ENCODE measurements around the gene MYO9A.

MYO9A gene

DNA sequence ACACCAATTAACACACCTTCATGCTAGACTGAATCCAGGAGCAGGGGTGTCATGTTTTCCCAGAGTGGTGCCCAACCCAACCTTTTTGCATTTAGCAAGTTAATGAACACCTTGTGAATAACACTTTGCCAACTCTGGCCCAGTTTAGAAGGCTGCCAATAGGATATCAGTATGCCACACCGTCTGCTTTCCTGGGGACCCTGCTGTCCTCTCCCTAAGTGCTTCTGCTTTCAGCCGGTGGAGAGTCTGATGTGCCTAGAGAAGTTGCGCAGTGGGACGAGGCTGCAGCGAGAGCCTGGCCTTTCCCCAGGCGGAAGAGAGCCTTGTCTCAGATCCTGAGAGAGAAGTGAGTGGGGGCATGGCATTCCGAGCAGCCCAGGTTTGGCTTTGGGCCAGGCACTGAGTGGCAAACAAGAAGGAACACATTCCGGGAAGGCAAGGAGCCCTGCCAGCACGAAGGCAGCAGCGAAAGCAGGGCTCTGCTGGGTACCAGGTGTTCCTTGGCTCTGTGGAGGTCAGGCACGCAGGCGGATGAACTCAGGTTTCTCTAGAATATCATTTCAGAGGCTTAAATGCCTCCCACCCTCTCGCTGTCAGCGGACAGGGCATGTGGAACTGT lies 37.2 kb upstream of the MYO9A start:
- Histone ChIP-seq H3K9me3 (ENCODE audit: control insufficient read depth, low read depth, low read length) (no peaks in the 10 kb centered on the region), H3K36me3 (ENCODE audit: control insufficient read depth, low read depth, low read length) (no peaks in the 10 kb centered on the region), H3K27me3 (ENCODE audit: control insufficient read depth, insufficient read depth, low read length) (peaks cover 7% of the 10 kb centered on the region), H3K9ac (ENCODE audit: low read length) (no peak overlapping the region), H3K4me3 (ENCODE audit: low read length) (no peak overlapping the region), H3K4me1 (ENCODE audit: control insufficient read depth, low read depth, low read length) (no peaks in the 10 kb centered on the region), H3K27ac (ENCODE audit: low read length) (no peak overlapping the region)

DNA sequence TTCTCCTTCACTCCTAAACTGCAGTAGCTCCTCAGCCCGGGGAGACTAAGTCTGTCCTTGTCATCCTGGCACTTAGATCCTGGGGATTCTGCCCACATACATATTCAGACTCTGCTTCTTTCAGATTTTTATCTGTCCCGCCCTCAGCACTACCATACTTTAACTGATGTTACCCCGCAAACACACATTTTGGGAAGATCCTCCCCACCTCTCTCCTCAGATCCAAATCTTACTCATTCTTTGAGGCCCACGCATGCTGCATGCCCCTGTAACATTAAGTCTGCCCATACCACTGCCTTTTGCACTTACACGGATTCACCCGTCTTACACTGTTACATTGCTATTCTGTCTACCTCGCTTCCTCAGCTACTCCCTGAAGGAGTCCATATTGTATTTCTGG lies 36.4 kb upstream of the MYO9A start:
- Histone ChIP-seq H3K4me3 (ENCODE audit: low read length) (no peak overlapping the region), H3K9me3 (ENCODE audit: control insufficient read depth, low read depth, low read length) (no peaks in the 10 kb centered on the region), H3K27me3 (ENCODE audit: control insufficient read depth, insufficient read depth, low read length) (peaks cover 7% of the 10 kb centered on the region), H3K9ac (ENCODE audit: low read length) (no peak overlapping the region), H3K4me1 (ENCODE audit: control insufficient read depth, low read depth, low read length) (no peaks in the 10 kb centered on the region), H3K36me3 (ENCODE audit: control insufficient read depth, low read depth, low read length) (no peaks in the 10 kb centered on the region), H3K27ac (ENCODE audit: low read length) (no peak overlapping the region)

GRCh38 chr15:72153269-72154000 lies 35.5 kb upstream of the MYO9A start:
- Histone ChIP-seq H3K9me3 (ENCODE audit: control insufficient read depth, low read depth, low read length) (no peaks in the 10 kb centered on the region), H3K27me3 (ENCODE audit: control insufficient read depth, insufficient read depth, low read length) (peaks cover 7% of the 10 kb centered on the region), H3K9ac (ENCODE audit: low read length) (no peak overlapping the region), H3K27ac (ENCODE audit: low read length) (no peak overlapping the region), H3K4me3 (ENCODE audit: low read length) (no peak overlapping the region), H3K4me1 (ENCODE audit: control insufficient read depth, low read depth, low read length) (no peaks in the 10 kb centered on the region), H3K36me3 (ENCODE audit: control insufficient read depth, low read depth, low read length) (no peaks in the 10 kb centered on the region)

- Histone ChIP-seq H3K4me1 (ENCODE audit: control insufficient read depth, low read depth, low read length) (no peaks in the 10 kb centered on the region), H3K27me3 (ENCODE audit: control insufficient read depth, insufficient read depth, low read length) (no peaks in the 10 kb centered on the region), H3K36me3 (ENCODE audit: control insufficient read depth, low read depth, low read length) (no peaks in the 10 kb centered on the region), H3K27ac (ENCODE audit: low read length) (no peak overlapping the region), H3K9me3 (ENCODE audit: control insufficient read depth, low read depth, low read length) (no peaks in the 10 kb centered on the region), H3K9ac (ENCODE audit: low read length) (no peak overlapping the region), H3K4me3 (ENCODE audit: low read length) (no peak overlapping the region)
Measured at GRCh38 chr15:72147418-72147817, 29.5 kb upstream of the MYO9A start.

GRCh38 chr15:72146934-72147333 lies 29.0 kb upstream of the MYO9A start:
- Histone ChIP-seq H3K36me3 (ENCODE audit: control insufficient read depth, low read depth, low read length) (no peaks in the 10 kb centered on the region), H3K9ac (ENCODE audit: low read length) (no peak overlapping the region), H3K27me3 (ENCODE audit: control insufficient read depth, insufficient read depth, low read length) (no peaks in the 10 kb centered on the region), H3K27ac (ENCODE audit: low read length) (no peak overlapping the region), H3K9me3 (ENCODE audit: control insufficient read depth, low read depth, low read length) (no peaks in the 10 kb centered on the region), H3K4me3 (ENCODE audit: low read length) (no peak overlapping the region), H3K4me1 (ENCODE audit: control insufficient read depth, low read depth, low read length) (no peaks in the 10 kb centered on the region)

DNA sequence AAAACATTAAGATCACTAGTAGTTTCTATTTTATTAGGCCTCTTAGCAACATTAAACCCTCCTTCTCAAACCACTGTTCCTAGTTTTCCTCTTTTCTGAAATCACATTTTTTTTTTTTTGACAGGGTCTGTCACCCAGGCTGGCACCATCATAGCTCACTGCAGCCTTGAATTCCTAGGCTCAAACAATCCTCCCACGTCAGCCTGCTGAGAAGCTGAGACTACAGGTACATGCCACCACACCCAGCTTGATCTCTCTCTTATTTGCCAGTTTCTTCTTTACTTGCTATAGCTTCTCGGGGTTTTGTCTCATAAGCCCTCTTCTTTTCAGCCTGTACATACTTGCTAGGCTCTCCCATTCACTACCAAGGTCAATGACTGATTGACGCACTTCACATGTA lies 28.3 kb upstream of the MYO9A start:
- no peaks in the 10 kb centered on the region for H3K4me1 ChIP-seq (ENCODE audit: control insufficient read depth, low read depth, low read length)
- H3K36me3 ChIP-seq (ENCODE audit: control insufficient read depth, low read depth, low read length) = no peaks in the 10 kb centered on the region
- H3K9ac ChIP-seq (ENCODE audit: low read length) = no peak overlapping the region

DNA sequence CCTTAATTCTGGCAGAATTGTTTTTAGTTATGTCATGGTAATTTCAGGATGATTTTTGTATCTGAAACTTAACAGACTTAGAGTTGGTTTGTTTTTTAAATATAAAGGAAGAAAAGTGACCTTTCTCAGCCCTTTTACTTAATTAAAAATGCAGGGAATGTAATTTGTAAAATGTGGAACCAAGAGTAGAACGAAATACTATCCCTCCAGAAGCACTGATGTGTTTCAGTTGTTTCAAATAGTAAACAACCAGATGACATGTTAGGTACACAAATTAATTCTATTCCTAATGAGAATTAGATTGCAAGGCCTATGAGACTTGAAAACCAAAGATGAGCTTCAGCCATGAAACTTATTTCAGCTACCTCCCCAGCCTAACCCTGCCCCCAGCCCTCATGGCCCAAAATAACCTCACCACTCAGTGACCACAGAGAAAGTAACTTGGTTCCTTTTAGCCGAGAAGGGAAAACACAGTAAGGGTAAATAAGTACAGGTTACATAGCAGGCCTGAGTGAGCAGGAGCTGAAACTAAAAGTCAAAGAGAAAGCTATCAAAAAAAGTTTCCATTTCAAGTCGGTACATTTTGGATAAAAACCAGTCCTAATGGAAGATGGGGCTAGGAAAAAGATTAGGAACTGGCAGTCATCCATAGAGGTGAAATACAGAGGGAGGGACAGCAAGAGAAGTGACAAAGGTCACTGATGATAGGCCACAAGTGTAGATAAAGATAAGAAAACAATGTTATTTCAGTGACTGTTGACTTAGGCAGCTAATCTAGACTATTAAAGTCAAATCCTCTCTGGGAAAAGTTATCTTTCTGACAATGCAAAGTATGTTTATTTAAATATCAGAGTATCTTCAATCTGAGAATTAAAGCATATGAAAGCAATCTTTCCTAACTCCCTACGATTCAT lies 23.5 kb upstream of the MYO9A start:
- Histone ChIP-seq H3K4me1 (ENCODE audit: control insufficient read depth, low read depth, low read length) (no peaks in the 10 kb centered on the region), H3K27me3 (ENCODE audit: control insufficient read depth, insufficient read depth, low read length) (no peaks in the 10 kb centered on the region), H3K4me3 (ENCODE audit: low read length) (no peak overlapping the region), H3K36me3 (ENCODE audit: control insufficient read depth, low read depth, low read length) (no peaks in the 10 kb centered on the region), H3K27ac (ENCODE audit: low read length) (no peak overlapping the region), H3K9ac (ENCODE audit: low read length) (no peak overlapping the region), H3K9me3 (ENCODE audit: control insufficient read depth, low read depth, low read length) (no peaks in the 10 kb centered on the region)

More for the DNA sequence above, 28.3 kb upstream of the MYO9A start:
- H3K27me3 ChIP-seq (ENCODE audit: control insufficient read depth, insufficient read depth, low read length) = no peaks in the 10 kb centered on the region
- H3K9me3 ChIP-seq (ENCODE audit: control insufficient read depth, low read depth, low read length) = no peaks in the 10 kb centered on the region
- H3K4me3 ChIP-seq (ENCODE audit: low read length) = no peak overlapping the region
- H3K27ac ChIP-seq (ENCODE audit: low read length) = no peak overlapping the region

DNA sequence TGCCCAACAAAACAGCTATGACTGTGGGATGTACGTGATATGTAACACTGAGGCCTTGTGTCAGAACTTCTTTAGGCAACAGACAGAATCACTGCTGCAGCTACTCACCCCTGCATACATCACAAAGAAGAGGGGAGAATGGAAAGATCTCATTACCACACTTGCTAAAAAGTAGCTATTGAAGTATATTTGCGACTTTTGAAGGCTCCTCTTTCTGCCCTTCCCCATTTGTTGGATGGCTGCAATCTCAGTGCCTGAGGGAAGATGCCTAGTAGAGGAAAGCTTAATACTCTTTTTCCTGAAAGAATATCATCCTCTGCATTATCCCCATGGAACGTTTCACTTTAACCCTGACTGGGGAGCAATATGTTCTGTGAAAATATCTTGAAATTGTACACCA lies 22.1 kb upstream of the MYO9A start:
- H3K9ac ChIP-seq (ENCODE audit: low read length) = no peak overlapping the region
- no peak overlapping the region for H3K4me3 ChIP-seq (ENCODE audit: low read length)
- H3K36me3 ChIP-seq (ENCODE audit: control insufficient read depth, low read depth, low read length) = no peaks in the 10 kb centered on the region
- H3K9me3 ChIP-seq (ENCODE audit: control insufficient read depth, low read depth, low read length) = no peaks in the 10 kb centered on the region
- no peaks in the 10 kb centered on the region for H3K4me1 ChIP-seq (ENCODE audit: control insufficient read depth, low read depth, low read length)
- no peaks in the 10 kb centered on the region for H3K27me3 ChIP-seq (ENCODE audit: control insufficient read depth, insufficient read depth, low read length)
- no peak overlapping the region for H3K27ac ChIP-seq (ENCODE audit: low read length)

DNA sequence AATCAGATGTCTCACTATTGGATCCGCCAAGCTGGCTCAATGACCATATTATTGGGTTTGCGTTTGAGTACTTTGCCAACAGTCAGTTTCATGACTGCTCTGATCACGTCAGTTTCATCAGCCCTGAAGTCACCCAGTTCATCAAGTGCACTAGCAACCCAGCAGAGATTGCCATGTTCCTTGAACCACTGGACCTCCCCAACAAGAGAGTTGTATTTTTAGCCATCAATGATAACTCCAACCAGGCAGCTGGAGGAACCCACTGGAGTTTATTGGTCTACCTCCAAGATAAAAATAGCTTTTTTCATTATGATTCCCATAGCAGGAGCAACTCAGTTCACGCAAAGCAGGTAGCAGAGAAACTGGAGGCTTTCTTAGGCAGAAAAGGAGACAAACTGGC lies 21.7 kb upstream of the MYO9A start:
- H3K9ac ChIP-seq (ENCODE audit: low read length) = no peak overlapping the region
- H3K27ac ChIP-seq (ENCODE audit: low read length) = no peak overlapping the region
- no peaks in the 10 kb centered on the region for H3K9me3 ChIP-seq (ENCODE audit: control insufficient read depth, low read depth, low read length)
- no peaks in the 10 kb centered on the region for H3K36me3 ChIP-seq (ENCODE audit: control insufficient read depth, low read depth, low read length)
- H3K4me3 ChIP-seq (ENCODE audit: low read length) = no peak overlapping the region
- H3K4me1 ChIP-seq (ENCODE audit: control insufficient read depth, low read depth, low read length) = no peaks in the 10 kb centered on the region
- H3K27me3 ChIP-seq (ENCODE audit: control insufficient read depth, insufficient read depth, low read length) = no peaks in the 10 kb centered on the region

DNA sequence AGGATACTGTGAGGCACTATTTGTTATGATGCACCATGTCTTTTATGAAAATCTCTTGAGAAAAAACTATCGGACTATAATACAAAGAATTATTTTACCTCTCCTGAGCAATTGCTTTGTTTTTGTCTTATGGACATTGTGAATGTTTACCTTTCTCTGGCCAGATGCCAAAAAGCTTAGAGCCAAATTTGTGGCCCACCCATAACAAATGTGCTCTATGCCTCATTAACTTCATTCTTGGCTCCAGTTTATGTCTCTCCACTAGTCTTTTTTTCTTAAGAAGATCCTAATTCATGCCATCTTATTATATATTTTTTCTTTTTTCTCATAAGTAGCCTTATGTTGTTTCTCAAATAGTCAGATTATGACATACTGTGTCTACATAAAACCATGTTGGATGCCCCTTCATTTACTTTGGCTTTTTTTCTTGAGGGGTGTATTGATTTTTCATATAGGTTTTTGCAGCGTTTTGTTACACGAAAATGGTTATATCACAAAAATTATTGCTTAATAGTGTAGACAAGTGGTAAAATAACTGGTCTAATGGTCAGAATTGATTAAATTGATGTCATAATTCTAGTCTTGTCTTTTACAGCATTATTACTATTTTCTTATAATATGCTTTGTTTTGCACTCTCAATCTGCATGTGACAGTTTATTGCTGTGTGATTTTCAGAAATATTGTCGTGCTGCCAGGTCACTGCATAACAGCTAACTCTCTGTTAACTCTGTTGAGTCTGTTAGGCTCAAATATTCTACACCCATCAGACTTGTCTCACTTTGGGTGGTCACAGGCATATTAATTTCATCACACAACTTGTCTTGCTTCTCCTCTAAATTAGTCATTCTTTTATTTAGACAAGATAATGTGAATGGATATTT lies 18.5 kb upstream of the MYO9A start:
- Histone ChIP-seq H3K4me1 (ENCODE audit: control insufficient read depth, low read depth, low read length) (no peaks in the 10 kb centered on the region), H3K9me3 (ENCODE audit: control insufficient read depth, low read depth, low read length) (no peaks in the 10 kb centered on the region), H3K9ac (ENCODE audit: low read length) (no peak overlapping the region), H3K4me3 (ENCODE audit: low read length) (no peak overlapping the region), H3K27ac (ENCODE audit: low read length) (no peak overlapping the region), H3K36me3 (ENCODE audit: control insufficient read depth, low read depth, low read length) (no peaks in the 10 kb centered on the region), H3K27me3 (ENCODE audit: control insufficient read depth, insufficient read depth, low read length) (no peaks in the 10 kb centered on the region)

GRCh38 chr15:72135719-72136118 lies 17.8 kb upstream of the MYO9A start:
- H3K27ac ChIP-seq (ENCODE audit: low read length) = no peak overlapping the region
- no peaks in the 10 kb centered on the region for H3K9me3 ChIP-seq (ENCODE audit: control insufficient read depth, low read depth, low read length)
- H3K27me3 ChIP-seq (ENCODE audit: control insufficient read depth, insufficient read depth, low read length) = no peaks in the 10 kb centered on the region
- H3K9ac ChIP-seq (ENCODE audit: low read length) = no peak overlapping the region
- H3K4me3 ChIP-seq (ENCODE audit: low read length) = no peak overlapping the region
- no peaks in the 10 kb centered on the region for H3K36me3 ChIP-seq (ENCODE audit: control insufficient read depth, low read depth, low read length)
- H3K4me1 ChIP-seq (ENCODE audit: control insufficient read depth, low read depth, low read length) = no peaks in the 10 kb centered on the region
